AG04450 (cell line): Measurements from ENCODE around the gene HSD11B2. TPM values are rescaled to one million over a fixed set of nuclear protein-coding genes. Genes with fewer than 3 reads are reported as not detected.

ENCODE experiments used
- CTCF ChIA-PET: fragments of 300-600, 350-600 bp; formaldehyde crosslinking; extraction: SDS; loops from one replicate; lab custom pipeline; 2022; ENCODE audit warnings: antibody characterized with exemption, inconsistent platforms; lab: Charles Lee
- POLR2A ChIA-PET: fragments of 350-600 bp; formaldehyde crosslinking; extraction: SDS; loops from one replicate; lab custom pipeline; 2021; ENCODE audit warnings: antibody characterized with exemption, inconsistent platforms; lab: Yijun Ruan, JAX
- DNase-seq: peaks from one replicate; pipeline ENCODE4 v3.0.0-alpha.2; 2011; ENCODE audit warnings: low read depth, low spot score
- H3K27ac ChIP-seq: one replicate; pipeline ENCODE4 v1.5.1; 2012; ENCODE audit warnings: low read depth, low read length, control low read depth
- H3K27me3 ChIP-seq: one replicate; pipeline ENCODE4 v1.6.0; 2012; ENCODE audit warnings: low read length; ENCODE audit not compliant: control insufficient read depth, insufficient read depth
- H3K4me3 ChIP-seq: 2 replicates; pipeline ENCODE4 v1.5.1; 2011; ENCODE audit warnings: mild to moderate bottlenecking, low read depth, low read length, control low read depth
- H3K9me3 ChIP-seq: 2 replicates; pipeline ENCODE4 v1.5.1; 2012; ENCODE audit warnings: low read length; ENCODE audit not compliant: control insufficient read depth, insufficient read depth
- CTCF ChIP-seq: IDR thresholded peaks from 2 replicates; pipeline ENCODE4 v1.5.1; 2011; ENCODE audit warnings: low read depth, low read length, control low read depth, inconsistent platforms
- polyA plus RNA-seq: library from polyadenylated mRNA; depleted of rRNA; stranded (reverse); fragments of >200 nt; gene quantifications from 2 replicates; pipeline ENCODE4 v1.2.3, GENCODE V29; 2011

The HSD11B2 gene
- polyA plus RNA-seq, 1 experiment: not detected

- Histone ChIP-seq H3K27ac (peak overlapping the region; percentile 47), H3K9me3 (no peaks in the 10 kb centered on the region), H3K4me3 (no peak overlapping the region), H3K27me3 (no peaks in the 10 kb centered on the region)
- no peak for DNase-seq
- TF ChIP-seq CTCF: peak; percentile 62
- ChIA-PET POLR2A (interaction anchor here (0.6 to 1.3 kb wide), 4 partner anchors 9 to 42 kb away, joined by 3 to 8 read pairs (median 4); partner anchors contain the start of gene ATP6V0D1), CTCF (interaction anchor here (0.6 to 3.8 kb wide), 5 partner anchors 9 to 319 kb away, joined by 4 to 20 read pairs (median 8); no protein-coding TSS in a partner anchor)
These were observed 25.6 kb downstream of the HSD11B2 start for GRCh38 chr16:67456391-67457081.

- CTCF ChIA-PET: interaction anchor here (1.4 to 2.4 kb wide), 3 partner anchors 8 to 30 kb away, joined by 6 to 15 read pairs (median 8); no protein-coding TSS in a partner anchor
These were observed 26.7 kb downstream of the HSD11B2 start for GRCh38 chr16:67457611-67458010.

GRCh38 chr16:67458121-67458641, 27.3 kb downstream of the HSD11B2 start:
- H3K9me3 ChIP-seq: no peaks in the 10 kb centered on the region
- H3K4me3 ChIP-seq: no peak overlapping the region
- DNase-seq: no peak
- CTCF ChIA-PET: interaction anchor here (1.2 to 1.4 kb wide), 2 partner anchors 12 to 30 kb away, joined by 6 read pairs; no protein-coding TSS in a partner anchor
- POLR2A ChIA-PET: interaction anchor here (0.6 kb wide), 1 partner anchor 11 kb away, joined by 3 read pairs; no protein-coding TSS in a partner anchor
- TF ChIP-seq CTCF: no peak
- no peaks in the 10 kb centered on the region for H3K27me3 ChIP-seq
- H3K27ac ChIP-seq: no peak overlapping the region

More at GRCh38 chr16:67457611-67458010, 26.7 kb downstream of the HSD11B2 start:
- Histone ChIP-seq H3K4me3 (no peak overlapping the region), H3K9me3 (no peaks in the 10 kb centered on the region), H3K27me3 (no peaks in the 10 kb centered on the region), H3K27ac (no peak overlapping the region)
- DNase-seq: no peak
- POLR2A ChIA-PET: interaction anchor here (0.6 kb wide), 1 partner anchor 10 kb away, joined by 3 read pairs; no protein-coding TSS in a partner anchor
- no peak for TF ChIP-seq CTCF

GRCh38 chr16:67459066-67459860, 28.3 kb downstream of the HSD11B2 start:
- H3K9me3 ChIP-seq: no peaks in the 10 kb centered on the region
- no peak overlapping the region for H3K27ac ChIP-seq
- H3K27me3 ChIP-seq: no peaks in the 10 kb centered on the region
- POLR2A ChIA-PET: no interaction called here
- CTCF ChIA-PET: interaction anchor here (0.7 to 1.2 kb wide), 2 partner anchors 13 to 62 kb away, joined by 3 to 6 read pairs; no protein-coding TSS in a partner anchor
- no peak for DNase-seq
- H3K4me3 ChIP-seq: no peak overlapping the region
- TF ChIP-seq CTCF: no peak
